SK-N-SH (cell line): Measurements from ENCODE around the gene ABCC5. TPM values are rescaled to one million over a fixed set of nuclear protein-coding genes. Genes with fewer than 3 reads are reported as not detected.

Experiments
- CTCF ChIA-PET: fragments of 300-600, 350-600 bp; formaldehyde crosslinking; extraction: SDS; loops from one replicate; lab custom pipeline; 2021; lab: Yijun Ruan, JAX
- POLR2A ChIA-PET: fragments of 350-600 bp; sonication (Branson Sonifier 250); formaldehyde crosslinking; extraction: SDS; loops from one replicate; lab custom pipeline; 2020; ENCODE audit warnings: antibody characterized with exemption, inconsistent platforms; lab: Yijun Ruan, JAX
- DNase-seq: peaks from one replicate; pipeline ENCODE4 v3.0.0; 2012
- H2AFZ ChIP-seq: fragments of 200-600 bp; sonication (generic); 2 replicates; pipeline ENCODE4 v1.8.1; 2016; ENCODE audit warnings: antibody characterized with exemption, mild to moderate bottlenecking, low read depth
- H3F3A ChIP-seq: fragments of 200-600 bp; sonication (generic); replicated peaks from 2 replicates; pipeline ENCODE3; 2016; ENCODE audit warnings: antibody characterized with exemption, mild to moderate bottlenecking; ENCODE audit not compliant: insufficient read depth
- H3K27ac ChIP-seq, 2 experiments: fragments of 200-500 bp in 1 of 2; fragments of 200-600 bp in 1 of 2; sonication (Bioruptor generic) in 1 of 2; sonication (generic), shearing (Covaris generic) in 1 of 2; 2 replicates each; pipeline versions ENCODE4 v1.5.1 to v1.6.1; 2014 to 2016; ENCODE audit warnings: low read depth in 2 of 2, inconsistent platforms in 1 of 2, low read length in 1 of 2, mild to moderate bottlenecking in 1 of 2, mixed read lengths in 1 of 2
- H3K27me3 ChIP-seq: fragments of 200-600 bp; sonication (generic), shearing (Covaris generic); 2 replicates; pipeline ENCODE4 v1.6.1; 2016; ENCODE audit warnings: mixed run types; ENCODE audit not compliant: insufficient read depth
- H3K36me3 ChIP-seq, 2 experiments: fragments of 200-500 bp in 1 of 2; fragments of 200-600 bp in 1 of 2; sonication (Bioruptor generic) in 1 of 2; sonication (generic) in 1 of 2; replicated peaks in 1 of 2; 2 replicates each; pipeline versions ENCODE3 to v1.5.1; 2014 to 2016; ENCODE audit warnings: low read length in 1 of 2, mild to moderate bottlenecking in 1 of 2; ENCODE audit not compliant: insufficient read depth in 2 of 2, control insufficient read depth in 1 of 2
- H3K4me1 ChIP-seq, 2 experiments: fragments of 200-500 bp in 1 of 2; fragments of 200-600 bp in 1 of 2; sonication (Bioruptor generic) in 1 of 2; sonication (generic), shearing (Covaris generic) in 1 of 2; 2 replicates each; pipeline versions ENCODE4 v1.5.1 to v1.6.1; 2014 to 2016; ENCODE audit warnings: low read depth in 1 of 2, low read length in 1 of 2, mixed run types in 1 of 2; ENCODE audit not compliant: insufficient read depth in 2 of 2, control insufficient read depth in 1 of 2
- H3K4me2 ChIP-seq: fragments of 200-600 bp; sonication (generic), shearing (Covaris generic); 2 replicates; pipeline ENCODE4 v1.6.1; 2017; ENCODE audit warnings: mixed run types
- H3K4me3 ChIP-seq, 2 experiments: fragments of 200-500 bp in 1 of 2; fragments of 200-600 bp in 1 of 2; sonication (Bioruptor generic) in 1 of 2; sonication (generic), shearing (Covaris generic) in 1 of 2; 2 replicates each; pipeline versions ENCODE4 v1.5.1 to v1.8.1; 2014 to 2016; ENCODE audit warnings: low read depth in 2 of 2, inconsistent platforms in 1 of 2, low read length in 1 of 2, mild to moderate bottlenecking in 1 of 2, mixed read lengths in 1 of 2, moderate library complexity in 1 of 2
- H3K79me2 ChIP-seq: fragments of 200-600 bp; sonication (generic); 2 replicates; pipeline ENCODE4 v1.8.1; 2017; ENCODE audit warnings: mild to moderate bottlenecking; ENCODE audit not compliant: insufficient read depth
- H3K9ac ChIP-seq: fragments of 200-600 bp; sonication (generic); 2 replicates; pipeline ENCODE4 v1.6.1; 2017; ENCODE audit warnings: mixed run types
- H3K9me2 ChIP-seq: fragments of 200-600 bp; sonication (generic); 2 replicates; pipeline ENCODE4 v1.6.1; 2017; ENCODE audit warnings: mixed run types
- H3K9me3 ChIP-seq: fragments of 200-600 bp; sonication (generic); 2 replicates; pipeline ENCODE4 v1.6.1; 2017; ENCODE audit warnings: mixed run types, mild to moderate bottlenecking, moderate library complexity
- H4K20me1 ChIP-seq: fragments of 200-600 bp; sonication (generic); 2 replicates; pipeline ENCODE4 v1.6.1; 2017; ENCODE audit warnings: mild to moderate bottlenecking, mixed run types; ENCODE audit not compliant: insufficient read depth
- CHD2 ChIP-seq: fragments of 150-350 bp; IDR thresholded peaks from 2 replicates; pipeline ENCODE4 v1.6.1; 2018; ENCODE audit warnings: low read length; ENCODE audit not compliant: partially characterized antibody
- CTCF ChIP-seq: fragments of 200-600 bp; sonication (generic); IDR thresholded peaks from 2 replicates; pipeline ENCODE4 v1.6.1; 2017; ENCODE audit warnings: antibody characterized with exemption, mild to moderate bottlenecking, moderate library complexity
- ELF1 ChIP-seq: IDR thresholded peaks from 2 replicates; pipeline ENCODE4 v1.4.0; 2012
- EZH2phosphoT487 ChIP-seq: fragments of 200-600 bp; sonication (generic); IDR thresholded peaks from 2 replicates; pipeline ENCODE4 v1.6.1; 2017; ENCODE audit warnings: low read depth, mixed run types, mild to moderate bottlenecking, antibody characterized with exemption, moderate library complexity, borderline replicate concordance
- FOSL2 ChIP-seq: IDR thresholded peaks from 2 replicates; pipeline ENCODE4 v1.4.0; 2012; ENCODE audit warnings: low read depth, mild to moderate bottlenecking, moderate library complexity, borderline replicate concordance
- FOXM1 ChIP-seq: IDR thresholded peaks from 2 replicates; pipeline ENCODE4 v1.4.0; 2012; ENCODE audit warnings: low read depth, mild to moderate bottlenecking
- GATA2 ChIP-seq: sonication (generic); formaldehyde crosslinking; IDR thresholded peaks from 2 replicates; pipeline ENCODE4 v1.5.0; 2020; ENCODE audit warnings: mild to moderate bottlenecking, missing genetic modification reagents
- IRF3 ChIP-seq: fragments of 150-350 bp; IDR thresholded peaks from 2 replicates; pipeline ENCODE4 v1.6.1; 2016; ENCODE audit warnings: mild to moderate bottlenecking, low read depth, low read length
- MAX ChIP-seq: IDR thresholded peaks from 2 replicates; pipeline ENCODE4 v1.4.0; 2012; ENCODE audit warnings: low read depth
- MXI1 ChIP-seq: IDR thresholded peaks from 2 replicates; pipeline ENCODE4 v1.6.1; 2012; ENCODE audit warnings: mild to moderate bottlenecking, low read depth, low read length, improper control_type of control experiment
- NRF1 ChIP-seq: IDR thresholded peaks from 2 replicates; pipeline ENCODE4 v1.6.1; 2012; ENCODE audit warnings: low read depth, mild to moderate bottlenecking, low read length
- PBX3 ChIP-seq: IDR thresholded peaks from 2 replicates; pipeline ENCODE4; 2012
- RAD21 ChIP-seq: IDR thresholded peaks from 2 replicates; pipeline ENCODE4 v1.6.1; 2012; ENCODE audit warnings: mild to moderate bottlenecking, low read length
- RCOR1 ChIP-seq: fragments of 150-350 bp; IDR thresholded peaks from 2 replicates; pipeline ENCODE4 v1.6.1; 2017; ENCODE audit warnings: antibody characterized with exemption, low read length
- RXRA ChIP-seq: IDR thresholded peaks from 2 replicates; pipeline ENCODE4 v1.4.0; 2012; ENCODE audit warnings: low read depth, mild to moderate bottlenecking, borderline replicate concordance
- SMC3 ChIP-seq: IDR thresholded peaks from 2 replicates; pipeline ENCODE4 v1.6.1; 2012; ENCODE audit warnings: low read depth, low read length, improper control_type of control experiment
- TAF1 ChIP-seq: IDR thresholded peaks from 2 replicates; pipeline ENCODE4 v1.6.1; 2012; ENCODE audit warnings: low read depth, mild to moderate bottlenecking, low read length, moderate library complexity, borderline replicate concordance
- TCF12 ChIP-seq: IDR thresholded peaks from 2 replicates; pipeline ENCODE4 v1.4.0; 2012
- TEAD4 ChIP-seq: IDR thresholded peaks from 2 replicates; pipeline ENCODE4 v1.4.0; 2012; ENCODE audit warnings: mild to moderate bottlenecking, borderline replicate concordance; ENCODE audit not compliant: insufficient read depth
- YY1 ChIP-seq: IDR thresholded peaks from 2 replicates; pipeline ENCODE4 v1.4.0; 2012; ENCODE audit warnings: low read depth, mild to moderate bottlenecking
- ZBTB33 ChIP-seq: IDR thresholded peaks from 2 replicates; pipeline ENCODE4 v1.4.0; 2012; ENCODE audit warnings: low read depth, borderline replicate concordance
- WGBS: methylation state at CpG from one replicate; pipeline ENCODE4 v1.1.6; 2017; ENCODE audit warnings: low lambda C conversion rate; 5-methylcytosine and 5-hydroxymethylcytosine counted together
- polyA plus RNA-seq, 3 experiments: library from polyadenylated mRNA; depleted of rRNA; stranded (reverse); fragments of >200 nt; gene quantifications; 2 replicates each; pipeline ENCODE4 v1.2.3, GENCODE V29; 2012

Gene ABCC5
- polyA plus RNA-seq, 1 of the 3 experiments (the other 2 are of a cell fraction) = 25.9 TPM

GRCh38 chr3:184030536-184030935 is 12.9 kb upstream of the ABCC5 start:
- H4K20me1 ChIP-seq = no peaks in the 10 kb centered on the region
- H3F3A ChIP-seq = no peaks in the 10 kb centered on the region
- no peaks in the 10 kb centered on the region for H3K4me1 ChIP-seq
- no peaks in the 10 kb centered on the region for H3K9me3 ChIP-seq
- TF ChIP-seq MXI1 (no peak), CTCF (no peak)
- H3K4me3 ChIP-seq = no peak overlapping the region
- H3K27me3 ChIP-seq = no peaks in the 10 kb centered on the region; the same call in 1 of the 2 replicates
- WGBS = 50% methylated on average over 2 of the region's 3 CpGs
- H3K79me2 ChIP-seq = no peaks in the 10 kb centered on the region
- H3K9ac ChIP-seq = no peak overlapping the region
- no peak overlapping the region for H3K27ac ChIP-seq
- DNase-seq = no peak
- ChIA-PET POLR2A (no interaction called here), CTCF (interaction anchor here (0.7 to 1.6 kb wide), 3 partner anchors 9 to 126 kb away, joined by 3 read pairs; no protein-coding TSS in a partner anchor)
- no peak overlapping the region for H2AFZ ChIP-seq
- H3K9me2 ChIP-seq = no peaks in the 10 kb centered on the region
- no peaks in the 10 kb centered on the region for H3K36me3 ChIP-seq
- no peak overlapping the region for H3K4me2 ChIP-seq

- Histone ChIP-seq H3K27ac (no peak overlapping the region), H3F3A (peaks cover 1% of the 10 kb centered on the region), H3K36me3 (no peaks in the 10 kb centered on the region), H3K9me2 (no peaks in the 10 kb centered on the region), H3K4me2 (no peak overlapping the region), H2AFZ (no peak overlapping the region)
- CTCF ChIA-PET = interaction anchor here (0.8 to 1.6 kb wide), 2 partner anchors 10 to 12 kb away, joined by 3 read pairs; partner anchors contain the start of gene ABCC5
- whole genome bisulfite sequencing = 74% methylated on average over 2 of the region's 2 CpGs
- TF ChIP-seq GATA2 (CRISPR knock-in tag) (no peak), RCOR1 (no peak), PBX3 (no peak), SMC3 (no peak), ELF1 (no peak), CHD2 (no peak), FOXM1 (no peak), ZBTB33 (no peak), IRF3 (no peak), TEAD4 (no peak), RAD21 (no peak), RXRA (no peak), NRF1 (no peak), TCF12 (no peak), MXI1 (no peak), MAX (no peak), TAF1 (no peak), FOSL2 (no peak), EZH2phosphoT487 (no peak), YY1 (no peak)
- TF ChIP-seq, all 33 proteins: peak for 0
- no peak for DNase-seq
- Histone ChIP-seq H3K9me3 (no peaks in the 10 kb centered on the region), H3K27me3 (no peaks in the 10 kb centered on the region; the same call in 1 of the 2 replicates), H3K4me1 (no peaks in the 10 kb centered on the region), H3K9ac (no peak overlapping the region), H3K79me2 (no peaks in the 10 kb centered on the region), H3K4me3 (no peak overlapping the region), H4K20me1 (no peaks in the 10 kb centered on the region)
- POLR2A ChIA-PET = no interaction called here
Observed at GRCh38 chr3:184029443-184029842, 11.8 kb upstream of the ABCC5 start.
